Measurements from ENCODE around the gene ADAM12.
"Not testable (repeated sequence)": the region's sequence is repeated elsewhere in the genome, so short reads cannot be mapped to it uniquely, and the experiment has no call there.

Gene ADAM12

DNA sequence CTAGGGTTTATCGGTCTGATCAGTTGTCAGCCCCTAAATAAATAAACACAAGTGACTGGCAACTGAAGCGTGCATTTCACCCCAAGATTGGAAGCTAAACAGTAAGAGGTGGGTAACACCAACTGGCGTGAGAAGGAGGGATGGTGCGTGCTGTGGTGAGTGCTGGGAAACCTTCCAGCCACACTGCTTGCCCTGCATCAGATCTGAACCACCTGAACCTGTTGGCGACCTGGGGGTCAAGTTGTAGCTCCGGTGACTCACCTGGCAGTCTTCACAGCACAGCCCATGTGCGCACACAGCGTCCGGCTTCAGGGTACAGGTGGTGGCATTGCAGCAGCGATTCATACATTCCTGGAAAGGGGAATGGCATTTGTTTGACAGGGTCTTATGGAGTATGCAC is 321.8 kb downstream of the ADAM12 start:
- no peak for DNase-seq

GRCh38 chr10:126065751-126066377 is 322.4 kb downstream of the ADAM12 start:
- DNase-seq, result no peak

DNA sequence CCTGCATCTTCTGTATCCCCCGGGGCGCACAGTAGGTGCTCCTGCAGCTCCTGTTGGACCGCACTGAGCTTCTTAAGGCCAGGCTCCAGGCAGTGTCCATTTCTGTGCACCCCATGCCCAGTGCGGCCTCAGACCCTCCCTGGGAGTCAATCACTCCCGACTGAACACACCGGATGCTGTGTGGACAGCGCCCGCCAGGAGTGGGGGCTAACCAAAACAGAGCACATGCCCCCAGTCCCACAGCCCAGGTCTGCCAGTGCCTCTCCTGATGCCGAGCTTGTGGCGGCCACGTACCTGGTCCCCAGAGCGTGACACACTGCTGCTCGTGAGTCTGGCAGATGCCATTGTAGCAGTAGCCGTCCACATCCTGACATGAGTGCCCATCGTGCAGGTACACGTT is 323.8 kb downstream of the ADAM12 start:
- DNase-seq, result no peak

DNA sequence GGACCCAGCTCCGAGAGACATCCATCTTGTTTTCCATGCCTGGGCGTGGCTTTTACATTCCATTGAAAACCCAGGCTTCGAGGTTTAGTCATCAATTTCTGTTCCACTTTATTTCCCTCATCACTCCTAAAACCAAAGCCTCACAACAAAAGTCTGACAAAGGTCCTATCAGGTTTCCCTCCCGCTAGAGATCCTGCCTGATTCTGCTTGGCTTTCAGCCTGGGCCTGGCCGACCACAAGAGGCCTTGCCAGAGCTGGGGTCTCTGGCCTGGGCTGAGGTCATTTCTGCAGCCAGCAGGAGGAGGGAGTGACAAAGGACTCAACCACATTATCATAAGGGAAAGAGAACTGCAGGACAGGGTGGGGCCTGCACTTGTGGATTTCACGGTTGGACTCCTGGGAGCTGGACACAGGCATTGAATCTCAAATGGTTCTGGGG is 324.9 kb downstream of the ADAM12 start:
- no peak for DNase-seq

GRCh38 chr10:126062131-126063032 is 325.9 kb downstream of the ADAM12 start:
- no peak for DNase-seq

GRCh38 chr10:126061526-126061925 is 326.8 kb downstream of the ADAM12 start:
- no peak for DNase-seq

DNA sequence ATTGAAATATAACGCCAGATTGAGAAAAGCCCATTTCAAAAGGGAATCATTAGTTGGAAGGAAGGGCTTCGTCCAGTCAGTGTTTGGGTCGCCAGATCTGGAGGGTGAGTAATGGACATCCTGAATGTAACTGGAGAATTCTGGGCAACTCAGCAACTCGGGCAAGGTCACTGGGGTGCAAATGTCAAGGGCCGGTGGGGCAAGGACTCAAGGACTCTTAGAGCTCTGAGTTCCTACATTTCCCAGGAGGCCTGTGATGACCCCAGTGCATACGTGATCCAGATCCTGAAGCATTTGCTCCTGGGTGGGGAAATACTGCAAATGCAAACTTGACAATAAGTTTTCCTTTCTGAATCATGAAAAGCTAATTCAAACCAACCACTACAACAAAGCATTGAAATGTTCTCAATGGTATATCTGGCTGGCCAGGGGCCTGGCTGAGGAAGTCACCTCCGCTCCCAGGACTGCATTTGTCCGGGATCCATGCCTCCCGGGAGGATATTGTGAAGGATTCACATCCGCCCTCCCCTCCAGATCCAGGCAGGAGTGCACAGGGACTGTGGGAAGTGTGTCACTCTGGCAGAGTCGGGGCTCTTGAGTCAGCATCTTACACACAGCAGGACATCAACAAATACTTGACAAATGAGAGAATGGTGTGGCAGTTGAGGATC is 327.9 kb downstream of the ADAM12 start:
- no peak for DNase-seq

GRCh38 chr10:126059076-126059826 is 329.0 kb downstream of the ADAM12 start:
- DNase-seq, result no peak

GRCh38 chr10:126058507-126058906 is 329.8 kb downstream of the ADAM12 start:
- DNase-seq, result no peak

DNA sequence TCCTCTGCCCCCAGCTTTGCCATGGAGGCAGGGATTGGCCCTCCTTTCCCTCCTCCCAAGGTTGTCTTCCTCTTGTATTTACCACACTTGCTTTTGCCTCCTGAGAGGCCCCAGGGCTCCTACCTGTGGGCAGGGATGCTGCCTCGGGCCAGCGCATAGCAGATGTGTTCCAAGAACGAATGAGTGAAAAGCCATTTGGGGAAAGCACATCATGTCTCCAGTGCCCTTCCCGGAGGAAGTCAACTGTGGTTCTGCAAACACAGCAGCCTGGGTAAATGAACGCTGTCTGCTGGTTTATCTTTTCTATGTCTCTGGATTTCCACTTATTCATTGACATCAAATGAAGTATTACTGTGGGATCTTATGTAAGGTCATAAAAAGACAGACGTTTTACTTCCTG is 330.2 kb downstream of the ADAM12 start:
- DNase-seq, result no peak

- DNase-seq, result no peak
Observed at GRCh38 chr10:126057494-126057893, 330.8 kb downstream of the ADAM12 start.

- DNase-seq, result no peak
Observed at GRCh38 chr10:126054191-126054590, 334.1 kb downstream of the ADAM12 start.

DNA sequence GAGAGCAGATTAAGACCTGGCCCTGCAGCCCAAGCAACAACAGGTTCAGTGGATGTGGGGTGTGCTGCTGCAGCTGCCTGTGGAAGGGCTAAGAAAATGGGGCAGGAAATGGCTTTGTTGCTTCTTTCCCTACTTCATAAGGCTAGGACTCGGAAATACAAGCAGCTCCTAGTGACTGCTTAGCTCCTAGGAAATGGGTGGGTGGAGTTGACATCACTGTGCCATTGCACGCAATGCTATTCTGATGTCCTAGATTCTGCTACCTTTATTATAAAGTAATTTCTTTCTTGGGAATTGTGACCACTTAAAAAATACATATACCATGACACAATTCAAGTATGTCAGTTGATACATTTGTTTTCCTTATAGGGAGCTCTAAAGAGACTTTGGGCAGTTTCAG is 336.1 kb downstream of the ADAM12 start:
- DNase-seq, result no peak

DNA sequence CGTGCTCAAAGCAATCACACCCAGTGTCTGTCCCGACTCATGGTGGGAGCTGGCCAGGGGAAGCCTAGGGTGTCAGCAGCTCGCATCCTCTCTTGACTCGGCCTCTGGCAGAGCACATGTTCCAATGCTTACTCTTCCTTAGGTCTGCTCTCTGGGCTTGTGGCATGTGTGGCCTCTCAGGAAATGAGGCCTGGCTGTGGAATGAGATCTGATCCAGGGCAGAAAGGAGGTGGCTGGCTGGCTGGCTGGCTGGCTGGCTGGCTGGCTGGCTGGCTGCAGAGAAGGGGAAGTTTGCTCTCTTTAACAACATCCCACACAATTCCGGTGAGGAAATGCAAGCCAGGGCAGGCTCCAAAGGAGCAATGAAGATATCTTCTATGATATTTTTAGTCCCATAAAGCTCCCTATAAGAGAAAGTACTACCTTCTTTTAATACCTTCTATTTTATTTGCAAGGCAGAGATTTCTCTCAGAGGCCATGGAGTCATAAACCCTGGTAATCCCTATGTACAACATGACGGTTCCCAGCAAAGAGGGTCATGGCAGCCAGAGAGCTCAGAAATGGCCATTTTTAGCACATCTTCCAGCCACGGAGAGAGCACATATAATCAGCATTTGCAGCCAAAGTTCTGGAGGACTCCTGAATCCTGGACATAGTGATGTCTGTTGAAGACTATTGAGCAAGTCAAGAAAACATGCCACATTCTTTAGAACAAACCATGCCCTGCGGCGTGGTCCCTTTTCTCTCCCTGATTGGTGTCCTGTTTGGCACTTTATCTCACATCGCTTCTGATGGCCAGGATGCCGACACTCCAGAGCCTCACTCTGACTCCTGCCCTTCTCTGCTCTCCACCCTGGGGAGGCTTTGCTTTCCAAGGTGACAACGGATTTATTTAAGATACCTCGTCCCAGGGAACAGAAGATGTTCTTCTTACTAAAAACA is 338.2 kb downstream of the ADAM12 start:
- no peak for DNase-seq

DNA sequence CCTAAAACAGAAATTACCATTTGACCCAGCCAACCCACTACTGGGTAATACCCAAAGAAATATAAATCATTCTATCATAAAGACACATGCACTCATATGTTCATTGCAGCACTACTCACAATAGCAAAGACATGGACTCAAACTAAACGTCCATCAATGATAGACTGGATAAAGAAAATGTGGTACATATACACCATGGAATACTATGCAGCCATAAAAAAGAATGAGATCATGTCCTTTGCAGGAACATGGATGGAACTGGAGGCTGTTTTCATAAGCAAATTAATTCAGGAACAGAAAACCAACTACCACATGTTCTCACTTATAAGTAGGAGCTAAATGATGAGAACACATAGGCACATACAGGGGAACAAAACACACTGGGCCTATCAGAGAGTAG is 340.5 kb downstream of the ADAM12 start:
- not testable (repeated sequence) for DNase-seq

- DNase-seq, result no peak
Observed at GRCh38 chr10:126046831-126047230, 341.4 kb downstream of the ADAM12 start.

- no peak for DNase-seq
Observed at GRCh38 chr10:126045861-126046260, 342.4 kb downstream of the ADAM12 start.

- DNase-seq, result no peak
Observed at GRCh38 chr10:126043389-126043788, 344.9 kb downstream of the ADAM12 start.

DNA sequence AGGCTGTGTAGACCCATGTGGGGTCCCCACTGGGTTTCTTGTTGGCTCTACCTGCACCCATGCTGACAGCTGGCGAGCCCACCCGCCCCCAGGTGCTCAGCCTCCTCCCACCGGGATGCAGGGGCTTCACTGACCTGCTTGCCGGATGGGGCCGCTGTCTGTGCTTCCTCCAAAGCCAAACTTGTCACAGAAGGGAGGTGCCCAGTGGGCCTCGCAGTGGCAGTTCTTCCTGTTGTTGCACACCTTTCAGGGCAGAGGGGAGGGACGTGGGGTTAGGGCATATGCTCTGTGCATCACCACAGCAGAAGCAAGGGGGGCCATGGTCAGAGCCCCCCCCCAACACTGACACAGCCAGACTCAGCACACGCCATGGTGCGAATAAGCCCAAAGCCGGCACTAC is 345.4 kb downstream of the ADAM12 start:
- no peak for DNase-seq

DNA sequence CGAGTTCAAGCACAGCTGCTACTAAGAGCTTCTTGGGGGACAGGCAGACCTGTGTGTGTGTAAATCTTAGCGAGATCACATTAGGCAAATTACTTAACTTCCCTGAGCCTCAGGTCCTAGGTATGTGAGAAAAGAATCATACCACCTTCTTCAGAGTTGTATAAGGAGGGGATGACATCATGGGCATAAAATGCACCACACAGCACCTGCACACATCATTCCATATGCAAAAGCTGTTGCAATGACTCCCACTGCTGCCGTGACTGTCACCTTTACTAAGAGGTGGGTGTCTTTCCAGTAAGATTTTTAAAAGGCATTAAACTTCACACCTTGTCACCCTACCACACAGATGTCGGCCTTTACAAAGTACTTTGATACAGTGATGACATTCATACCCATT is 345.9 kb downstream of the ADAM12 start:
- no peak for DNase-seq

DNA sequence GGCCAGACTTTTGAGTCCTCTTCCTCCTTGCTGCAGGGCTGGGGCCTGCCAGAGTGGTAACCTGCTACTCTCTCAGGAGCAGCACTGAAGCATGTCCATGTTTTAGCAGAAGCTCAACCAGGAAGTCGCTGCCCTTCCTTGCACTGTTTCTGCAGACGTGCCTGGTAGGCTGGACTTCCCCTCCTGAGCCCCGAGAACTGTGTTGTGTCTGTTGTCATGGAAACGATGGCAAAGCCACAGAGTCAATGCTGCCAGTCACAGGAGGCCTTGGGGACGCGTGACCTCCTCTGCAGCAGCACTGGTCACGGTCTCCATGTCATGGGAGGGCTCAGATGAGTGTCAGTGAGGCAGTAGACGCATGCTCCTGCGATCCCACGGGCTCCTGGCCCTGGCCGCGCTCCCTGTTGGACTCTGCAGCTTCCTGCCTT is 346.5 kb downstream of the ADAM12 start:
- no peak for DNase-seq

- DNase-seq, result no peak
Observed at GRCh38 chr10:126041117-126041516, 347.2 kb downstream of the ADAM12 start.
